ENCODE measurements around the gene MYT1.

Gene MYT1

DNA sequence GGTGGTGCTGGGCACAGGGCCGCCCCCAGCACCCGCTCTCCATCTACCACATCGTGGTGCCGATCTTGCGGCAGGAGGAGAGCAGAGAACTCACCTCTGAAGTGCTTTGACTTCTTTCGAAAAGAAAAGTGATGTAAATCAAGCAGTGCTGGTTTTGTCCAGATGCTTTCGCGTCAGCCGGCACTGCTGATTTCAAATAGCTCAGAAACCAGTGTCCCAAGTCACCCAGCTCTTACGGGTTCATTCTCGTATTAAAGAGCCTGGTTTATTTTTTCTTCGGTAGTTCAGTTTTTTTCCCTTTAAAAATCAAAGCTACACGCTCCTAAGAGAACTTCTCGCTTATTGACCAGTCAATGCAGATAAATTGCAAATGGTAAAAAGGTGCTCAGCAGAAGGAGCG lies 32.1 kb downstream of the MYT1 start:
- DNase-seq, result no peak

- no peak for DNase-seq
These were observed 32.6 kb downstream of the MYT1 start for GRCh38 chr20:64196847-64197306.

GRCh38 chr20:64198347-64198746 lies 34.1 kb downstream of the MYT1 start:
- DNase-seq, result no peak

DNA sequence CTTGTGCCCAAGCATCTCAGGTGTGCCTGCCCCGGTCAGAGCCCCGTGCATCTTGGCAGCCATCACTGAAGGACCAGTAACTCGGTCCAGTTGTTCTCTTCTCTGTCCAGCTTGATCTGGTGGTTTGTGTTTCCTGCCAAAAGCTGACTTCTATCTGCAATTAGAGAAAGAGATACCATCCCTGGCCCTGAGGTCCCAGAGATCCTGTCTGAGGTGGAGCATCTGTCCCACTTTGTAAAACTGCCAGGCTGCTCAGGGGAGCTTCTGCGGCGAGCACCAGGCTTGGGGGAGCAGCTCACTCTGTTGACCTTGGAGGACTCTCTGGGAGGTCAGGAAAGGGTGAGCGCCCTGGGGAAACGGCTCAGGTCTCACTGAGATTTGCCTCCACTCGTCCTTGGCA lies 35.1 kb downstream of the MYT1 start:
- no peak for DNase-seq

DNA sequence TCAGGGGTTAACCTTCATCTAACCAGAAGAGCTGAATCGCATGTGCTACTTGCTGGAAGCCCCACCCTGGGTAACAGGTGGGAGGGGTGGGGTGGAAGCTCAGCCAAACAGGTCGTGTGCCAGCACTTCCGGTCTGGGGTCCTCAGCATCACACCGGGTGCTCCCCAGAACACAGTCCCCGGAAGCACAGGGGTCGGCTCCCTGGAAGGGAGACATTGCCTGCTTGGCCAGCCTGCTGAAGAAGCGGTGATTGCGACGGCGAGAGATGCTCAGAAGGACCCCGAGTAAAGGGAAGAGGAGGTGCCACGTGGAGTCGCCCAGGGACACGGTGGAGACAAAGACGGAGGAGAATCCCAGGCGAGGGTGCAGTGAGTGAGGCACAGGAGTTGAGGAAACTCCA lies 36.5 kb downstream of the MYT1 start:
- no peak for DNase-seq

GRCh38 chr20:64201653-64202052 lies 37.4 kb downstream of the MYT1 start:
- DNase-seq, result no peak

GRCh38 chr20:64203037-64203777 lies 39.0 kb downstream of the MYT1 start:
- no peak for DNase-seq

- DNase-seq, result no peak
These were observed 41.4 kb downstream of the MYT1 start for GRCh38 chr20:64205611-64206026.

- no peak for DNase-seq
These were observed 42.4 kb downstream of the MYT1 start for GRCh38 chr20:64206614-64207013.

DNA sequence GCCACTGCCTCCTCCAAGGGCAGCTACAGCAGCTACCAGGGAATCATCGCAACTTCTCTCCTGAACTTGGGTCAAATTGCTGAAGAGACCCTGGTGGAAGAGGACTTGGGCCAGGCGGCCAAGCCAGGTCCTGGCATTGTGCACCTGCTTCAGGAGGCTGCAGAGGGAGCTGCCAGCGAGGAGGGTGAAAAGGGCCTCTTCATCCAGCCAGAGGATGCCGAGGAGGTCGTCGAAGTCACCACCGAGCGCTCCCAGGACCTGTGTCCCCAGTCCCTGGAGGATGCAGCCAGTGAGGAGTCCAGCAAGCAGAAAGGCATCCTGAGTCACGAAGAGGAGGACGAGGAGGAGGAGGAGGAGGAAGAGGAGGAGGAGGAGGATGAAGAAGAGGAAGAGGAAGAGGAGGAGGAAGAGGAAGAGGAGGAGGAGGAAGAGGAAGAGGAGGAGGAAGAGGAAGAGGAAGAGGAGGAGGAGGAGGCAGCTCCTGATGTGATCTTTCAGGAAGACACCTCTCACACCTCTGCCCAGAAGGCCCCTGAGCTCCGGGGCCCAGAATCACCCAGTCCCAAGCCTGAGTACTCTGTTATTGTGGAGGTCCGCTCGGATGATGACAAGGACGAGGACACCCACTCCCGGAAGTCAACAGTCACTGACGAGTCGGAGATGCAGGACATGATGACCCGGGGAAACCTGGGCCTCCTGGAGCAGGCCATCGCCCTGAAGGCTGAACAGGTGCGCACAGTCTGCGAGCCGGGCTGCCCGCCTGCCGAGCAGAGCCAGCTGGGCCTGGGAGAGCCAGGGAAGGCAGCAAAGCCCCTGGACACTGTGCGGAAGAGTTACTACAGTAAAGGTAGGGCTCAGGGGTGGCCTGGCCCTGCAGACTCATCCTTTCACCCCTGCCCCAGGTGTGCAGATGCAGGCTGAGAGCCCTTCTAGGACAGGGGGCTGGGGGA lies 43.7 kb downstream of the MYT1 start:
- no peak for DNase-seq

DNA sequence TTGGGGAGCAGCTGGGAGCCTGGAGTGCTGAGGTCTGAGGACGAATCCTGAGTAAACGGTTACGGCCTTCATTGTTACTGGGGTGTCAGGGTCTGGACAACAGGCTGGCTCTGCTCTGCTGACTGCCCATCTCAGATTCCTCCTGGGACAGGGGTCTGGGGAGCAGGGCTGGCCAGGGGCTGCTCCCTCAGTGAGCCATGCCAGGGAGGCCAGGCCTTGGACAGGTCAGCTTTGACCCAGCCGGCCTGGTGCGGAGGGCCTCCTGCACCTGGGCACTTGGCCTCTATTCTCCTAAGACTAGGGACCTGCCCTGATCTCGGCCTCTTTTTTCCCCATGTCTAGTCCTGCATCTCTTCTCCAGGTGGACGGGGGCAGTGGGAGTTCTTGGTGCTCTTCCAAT lies 44.9 kb downstream of the MYT1 start:
- no peak for DNase-seq

DNA sequence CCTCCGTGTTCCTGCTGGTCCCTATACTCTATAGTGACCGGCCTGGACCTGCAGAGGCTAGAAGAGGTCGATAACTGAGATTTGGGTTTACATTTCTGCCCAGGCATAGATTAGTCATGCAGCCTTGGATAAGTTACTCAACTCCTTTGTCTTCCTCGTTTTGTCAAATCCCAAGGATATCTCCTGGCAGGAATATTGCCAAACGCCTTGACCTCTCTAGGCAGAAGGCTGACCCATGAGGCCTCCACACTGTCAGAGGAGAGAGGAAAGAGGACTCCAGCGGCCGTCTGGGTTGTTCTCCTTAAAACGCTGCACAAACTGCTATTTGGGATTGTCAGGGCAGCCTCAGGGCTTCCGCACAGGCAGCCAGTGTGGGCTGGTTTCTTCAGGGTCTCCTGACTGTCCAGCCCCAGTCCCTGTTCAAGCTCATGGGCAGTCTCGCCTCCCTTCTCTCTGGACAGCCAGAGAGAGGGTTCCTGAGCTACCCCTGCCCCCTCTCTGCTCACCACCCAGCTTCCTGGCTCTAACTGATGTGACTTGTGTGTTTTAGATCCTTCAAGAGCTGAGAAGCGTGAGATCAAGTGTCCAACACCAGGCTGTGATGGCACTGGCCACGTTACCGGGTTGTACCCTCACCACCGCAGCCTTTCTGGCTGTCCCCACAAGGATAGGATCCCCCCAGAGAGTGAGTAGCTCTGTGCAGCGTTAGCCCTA lies 46.6 kb downstream of the MYT1 start:
- no peak for DNase-seq

DNA sequence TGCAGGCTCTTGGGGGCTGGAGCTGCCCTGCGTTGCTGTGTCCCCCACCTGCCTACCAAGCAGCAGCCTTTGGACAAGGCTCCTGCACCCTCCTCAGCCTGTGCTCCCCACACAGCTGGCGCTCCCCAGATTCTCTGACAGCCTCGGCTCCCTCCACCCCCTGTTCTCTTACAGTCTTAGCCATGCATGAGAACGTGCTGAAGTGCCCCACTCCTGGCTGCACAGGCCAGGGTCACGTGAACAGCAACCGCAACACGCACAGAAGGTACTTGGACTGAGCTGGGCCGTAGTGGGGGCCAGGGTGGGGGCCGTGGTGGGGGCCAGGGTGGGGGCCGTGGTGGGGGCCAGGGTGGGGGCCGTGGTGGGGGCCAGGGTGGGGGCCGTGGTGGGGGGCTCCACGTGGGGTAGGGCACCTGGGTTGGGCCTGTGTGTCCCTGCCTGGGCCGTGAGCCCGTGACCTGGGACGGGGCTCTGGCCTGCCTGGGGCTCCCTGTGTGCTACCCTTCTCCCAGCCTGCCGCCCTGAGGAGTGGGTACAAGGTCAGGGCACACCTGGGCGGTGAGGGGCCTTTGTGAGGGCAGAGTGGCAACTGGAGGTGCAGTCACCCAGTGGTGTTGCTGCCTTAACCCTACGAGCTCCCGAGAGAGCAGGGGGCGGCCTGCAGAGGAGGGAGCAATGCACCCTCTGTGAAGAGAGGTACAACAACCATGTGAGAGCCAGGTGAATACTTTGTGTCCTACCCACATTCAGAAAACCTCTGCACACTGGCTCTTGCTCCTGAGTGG lies 47.8 kb downstream of the MYT1 start:
- no peak for DNase-seq

- no peak for DNase-seq
These were observed 48.5 kb downstream of the MYT1 start for GRCh38 chr20:64212755-64213154.

GRCh38 chr20:64214113-64214512 lies 49.9 kb downstream of the MYT1 start:
- no peak for DNase-seq

- no peak for DNase-seq
These were observed 50.7 kb downstream of the MYT1 start for GRCh38 chr20:64214952-64215351.

- no peak for DNase-seq
These were observed 51.8 kb downstream of the MYT1 start for GRCh38 chr20:64216036-64216435.

GRCh38 chr20:64216910-64217309 lies 52.7 kb downstream of the MYT1 start:
- DNase-seq, result no peak

GRCh38 chr20:64217539-64218221 lies 53.4 kb downstream of the MYT1 start:
- DNase-seq, result no peak

GRCh38 chr20:64219202-64219601 lies 55.0 kb downstream of the MYT1 start:
- DNase-seq, result no peak

- no peak for DNase-seq
These were observed 55.5 kb downstream of the MYT1 start for GRCh38 chr20:64219730-64220129.

- no peak for DNase-seq
These were observed 56.2 kb downstream of the MYT1 start for GRCh38 chr20:64220420-64220819.

Data from hematopoietic multipotent progenitor cell treated with erythropoietin and hydrocortisone succinate and interleukin-3 and kit ligand, for 4 days (in vitro differentiated cells).